GM23248 (cell line): ENCODE data around the gene SPTBN5.

Source experiments
- EZH2 ChIP-seq: fragments of 200-600 bp; sonication (generic); IDR thresholded peaks from 2 replicates; pipeline ENCODE4 v1.6.1; 2018; ENCODE audit warnings: antibody characterized with exemption, mild to moderate bottlenecking; ENCODE audit not compliant: insufficient read depth, poor library complexity, severe bottlenecking
- EZH2phosphoT487 ChIP-seq: fragments of 200-600 bp; sonication (generic); IDR thresholded peaks from 2 replicates; pipeline ENCODE4 v1.6.1; 2018; ENCODE audit warnings: antibody characterized with exemption, moderate library complexity, mild to moderate bottlenecking, low read depth; ENCODE audit not compliant: insufficient read depth

GRCh38 chr15:41887893-41888292 is 6.0 kb downstream of the SPTBN5 start:
- TF ChIP-seq EZH2, result no peak
- TF ChIP-seq EZH2phosphoT487, result no peak
